HCT116 (cell line): ENCODE results near the gene HIRIP3. TPM values are rescaled to one million over a fixed set of nuclear protein-coding genes. Genes with fewer than 3 reads are reported as not detected.

Experiments used
- ATAC-seq: fragments of 200-7000 bp; cut with Tn5 transposase; 2 replicates; pipeline ENCODE4 v1.9.1; 2020; ENCODE audit warnings: mild to moderate bottlenecking, moderate library complexity
- BruUV-seq: library from RNA; stranded (reverse); fragments of 400-500 nt; replicated peaks from 2 replicates; lab custom pipeline; 2021; lab: Mats Ljungman, UMichigan
- CTCF ChIA-PET: fragments of 300-600 bp; sonication (Branson Sonifier 250); formaldehyde crosslinking; loops from one replicate; lab custom pipeline; 2021; ENCODE audit warnings: antibody characterized with exemption; lab: Charles Lee
- POLR2A ChIA-PET: fragments of 300-600, 350-600 bp; sonication (Branson Sonifier 250); formaldehyde crosslinking; loops from one replicate; lab custom pipeline; 2021; ENCODE audit warnings: antibody characterized with exemption; lab: Charles Lee
- RAD21 ChIA-PET, 2 experiments: fragments of 300-600 bp; sonication (Branson Sonifier 250); formaldehyde crosslinking; loops; one replicate each; lab custom pipeline; 2023; ENCODE audit warnings: low total read pairs in 2 of 2; ENCODE audit not compliant: uncharacterized antibody in 2 of 2, unreplicated experiment in 2 of 2, low non-redundant PET in 1 of 2; lab: Charles Lee
- DNase-seq: peaks from one replicate; pipeline ENCODE4 v3.0.0-alpha.2; 2010; ENCODE audit warnings: low read depth, low spot score
- H2AFZ ChIP-seq: fragments of 200-600 bp; shearing (Covaris generic), sonication (generic); 2 replicates; pipeline ENCODE4 v1.6.1; 2017; ENCODE audit warnings: low read depth, mixed run types, mixed read lengths, antibody characterized with exemption, low read length; ENCODE audit not compliant: poor library complexity, severe bottlenecking
- H3K27ac ChIP-seq: 2 replicates; pipeline ENCODE4 v1.5.1; 2012; ENCODE audit warnings: low read depth, low read length
- H3K27me3 ChIP-seq: fragments of 200-600 bp; sonication (generic); 2 replicates; pipeline ENCODE4 v1.6.1; 2016; ENCODE audit warnings: mixed run types, low read length, mixed read lengths; ENCODE audit not compliant: insufficient read depth
- H3K36me3 ChIP-seq, 2 experiments: fragments of 200-500 bp in 1 of 2; fragments of 200-600 bp in 1 of 2; sonication (Bioruptor generic) in 1 of 2; sonication (generic) in 1 of 2; 2 replicates each; pipeline versions ENCODE4 v1.5.1 to v1.6.1; 2014 to 2016; ENCODE audit warnings: low read length in 2 of 2, inconsistent platforms in 1 of 2, mixed read lengths in 1 of 2, mixed run types in 1 of 2; ENCODE audit not compliant: insufficient read depth in 2 of 2, control insufficient read depth in 1 of 2
- H3K4me1 ChIP-seq, 2 experiments: fragments of 200-600 bp in 1 of 2; sonication (generic) in 1 of 2; 2 replicates each; pipeline versions ENCODE4 v1.5.1 to v1.6.1; 2012 to 2017; ENCODE audit warnings: low read length in 2 of 2, inconsistent platforms in 1 of 2, mild to moderate bottlenecking in 1 of 2, mixed read lengths in 1 of 2, mixed run types in 1 of 2, moderate library complexity in 1 of 2; ENCODE audit not compliant: insufficient read depth in 2 of 2, control insufficient read depth in 1 of 2
- H3K4me2 ChIP-seq: fragments of 200-600 bp; sonication (generic); 2 replicates; pipeline ENCODE4 v1.6.1; 2017; ENCODE audit warnings: mixed run types, low read length, mixed read lengths
- H3K4me3 ChIP-seq, 2 experiments: fragments of 200-600 bp in 1 of 2; sonication (generic) in 1 of 2; replicated peaks in 1 of 2; 2 replicates each; pipeline ENCODE4 v1.5.1; 2011 to 2016; ENCODE audit warnings: low read length in 2 of 2, control low read depth in 1 of 2, low read depth in 1 of 2, mild to moderate bottlenecking in 1 of 2, mixed read lengths in 1 of 2, mixed run types in 1 of 2
- H3K79me2 ChIP-seq: fragments of 200-600 bp; sonication (generic); 2 replicates; pipeline ENCODE4 v1.6.1; 2017; ENCODE audit warnings: mild to moderate bottlenecking, mixed run types, low read length, moderate library complexity, mixed read lengths; ENCODE audit not compliant: insufficient read depth
- H3K9ac ChIP-seq: fragments of 200-600 bp; sonication (generic); 2 replicates; pipeline ENCODE4 v1.6.1; 2016; ENCODE audit warnings: low read length, mixed read lengths
- H3K9me2 ChIP-seq: fragments of 200-600 bp; sonication (generic), shearing (Covaris generic); 2 replicates; pipeline ENCODE4 v1.6.1; 2017; ENCODE audit warnings: mixed run types, mild to moderate bottlenecking, moderate library complexity; ENCODE audit not compliant: insufficient read depth
- H3K9me3 ChIP-seq, 2 experiments: fragments of 200-500 bp in 1 of 2; fragments of 200-600 bp in 1 of 2; sonication (Bioruptor generic) in 1 of 2; sonication (generic) in 1 of 2; 2 replicates each; pipeline ENCODE4 v1.6.1; 2014 to 2017; ENCODE audit warnings: low read length in 2 of 2, mixed read lengths in 2 of 2, inconsistent platforms in 1 of 2, low read depth in 1 of 2, mild to moderate bottlenecking in 1 of 2, mixed run types in 1 of 2, moderate library complexity in 1 of 2; ENCODE audit not compliant: control insufficient read depth in 1 of 2, insufficient read depth in 1 of 2
- H4K20me1 ChIP-seq: fragments of 200-600 bp; sonication (generic), shearing (Covaris generic); 2 replicates; pipeline ENCODE4 v1.6.1; 2017; ENCODE audit warnings: mixed run types, mild to moderate bottlenecking, moderate library complexity; ENCODE audit not compliant: insufficient read depth
- EZH2 ChIP-seq: fragments of 200-600 bp; sonication (generic); IDR thresholded peaks from 2 replicates; pipeline ENCODE4 v1.6.1; 2017; ENCODE audit warnings: antibody characterized with exemption, mixed run types
- SIN3A ChIP-seq: IDR thresholded peaks from 2 replicates; pipeline ENCODE4 v1.6.1; 2012; ENCODE audit warnings: low read depth
- ZFX ChIP-seq: fragments of 450-650 bp; IDR thresholded peaks from 2 replicates; pipeline ENCODE4 v1.6.1; 2017
- intact Hi-C: fragments of 100-400 bp; cut with micrococcal nuclease; formaldehyde crosslinking; loops from 2 replicates; pipeline ENCODE4 v1.10.0; 2022
- total RNA-seq: library from RNA; stranded (reverse); gene quantifications from one replicate; pipeline ENCODE4 v1.2.1, GENCODE V29; 2021; ENCODE audit not compliant: unreplicated experiment
- TF ChIP-seq, protein P1 (sequence below): IDR thresholded peaks from 2 replicates; pipeline ENCODE4 v1.6.1; 2012
- TF ChIP-seq, protein P2 (sequence below): IDR thresholded peaks from 2 replicates; pipeline ENCODE4 v1.6.1; 2012; ENCODE audit warnings: low read depth

HIRIP3 gene
- total RNA-seq, 1 experiment from 2014 or later, result 21.8 TPM

DNA sequence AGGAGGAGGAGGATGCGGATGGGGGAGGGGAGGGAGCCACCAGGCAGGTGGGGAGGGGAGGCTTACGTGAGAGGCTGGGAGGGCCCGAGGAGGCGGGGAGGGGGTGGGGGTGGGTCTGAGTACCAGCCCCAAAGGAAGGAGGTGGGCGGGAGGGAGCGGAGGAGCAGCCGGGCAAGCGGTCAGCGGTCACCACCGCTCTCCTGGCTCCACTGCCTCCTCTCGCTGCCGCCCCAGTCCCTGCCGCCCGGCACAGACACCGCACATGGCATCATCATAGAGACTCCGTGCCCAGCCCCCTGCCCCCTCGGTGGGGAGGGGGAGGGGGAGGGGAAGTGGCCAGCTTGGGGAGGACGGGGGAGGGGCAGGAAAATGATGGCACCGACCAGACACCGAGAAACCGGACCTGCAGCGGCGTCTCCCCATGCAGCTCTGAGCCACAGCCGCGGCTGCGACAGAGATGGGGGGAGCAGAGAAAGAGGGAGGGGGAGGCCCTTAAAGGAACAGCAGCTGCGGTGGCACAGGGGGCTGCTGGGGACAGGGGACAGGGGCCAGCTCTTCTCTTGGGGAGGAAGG, 35.5 kb upstream of the HIRIP3 start, which contains the start of gene TLCD3B:
Gene TLCD3B (minus strand): TSS at position 431 of the 573 bp plus-strand sequence. CDS start 744 bp downstream, outside the sequence.
- RAD21 ChIA-PET, result interaction anchor here in 1 of 2 experiments (0.7 to 2.5 kb wide), 2 partner anchors 147 to 331 kb away, joined by 3 to 8 read pairs; no protein-coding TSS in a partner anchor
- no peak within 1 kb of the TSS for H3K9ac ChIP-seq
- ATAC-seq (no peak), DNase-seq (no peak)
- no peak within 1 kb of the TSS for H3K27ac ChIP-seq
- no peaks in the 10 kb centered on the region for H3K36me3 ChIP-seq
- TF ChIP-seq SIN3A (no peak), ZFX (no peak), EZH2 (no peak)
- TF ChIP-seq, protein P1, sequence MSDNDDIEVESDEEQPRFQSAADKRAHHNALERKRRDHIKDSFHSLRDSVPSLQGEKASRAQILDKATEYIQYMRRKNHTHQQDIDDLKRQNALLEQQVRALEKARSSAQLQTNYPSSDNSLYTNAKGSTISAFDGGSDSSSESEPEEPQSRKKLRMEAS, result no peak
- POLR2A ChIA-PET, result interaction anchor here (0.6 kb wide), 1 partner anchor 204 kb away, joined by 3 read pairs; no protein-coding TSS in a partner anchor
- H3K9me2 ChIP-seq, result no peaks in the 10 kb centered on the region
- BruUV-seq, result no TSS peak
- H2AFZ ChIP-seq, result no peak within 1 kb of the TSS
- no peaks in the 10 kb centered on the region for H4K20me1 ChIP-seq
- no peak within 1 kb of the TSS for H3K4me3 ChIP-seq
- intact Hi-C loops, result no loop called here
- H3K79me2 ChIP-seq, result no peaks in the 10 kb centered on the region
- no peaks in the 10 kb centered on the region for H3K9me3 ChIP-seq
- CTCF ChIA-PET, result interaction anchor here (1.0 to 2.6 kb wide), 4 partner anchors 13 to 331 kb away, joined by 3 to 34 read pairs (median 8); partner anchors contain the start of gene PAGR1
- H3K4me2 ChIP-seq, result no peak within 1 kb of the TSS
- H3K4me1 ChIP-seq, result peaks cover 0 to 5% of the 10 kb centered on the region in 2 experiments; a peak in 2 of 4 replicates
- H3K27me3 ChIP-seq, result no peaks in the 10 kb centered on the region

DNA sequence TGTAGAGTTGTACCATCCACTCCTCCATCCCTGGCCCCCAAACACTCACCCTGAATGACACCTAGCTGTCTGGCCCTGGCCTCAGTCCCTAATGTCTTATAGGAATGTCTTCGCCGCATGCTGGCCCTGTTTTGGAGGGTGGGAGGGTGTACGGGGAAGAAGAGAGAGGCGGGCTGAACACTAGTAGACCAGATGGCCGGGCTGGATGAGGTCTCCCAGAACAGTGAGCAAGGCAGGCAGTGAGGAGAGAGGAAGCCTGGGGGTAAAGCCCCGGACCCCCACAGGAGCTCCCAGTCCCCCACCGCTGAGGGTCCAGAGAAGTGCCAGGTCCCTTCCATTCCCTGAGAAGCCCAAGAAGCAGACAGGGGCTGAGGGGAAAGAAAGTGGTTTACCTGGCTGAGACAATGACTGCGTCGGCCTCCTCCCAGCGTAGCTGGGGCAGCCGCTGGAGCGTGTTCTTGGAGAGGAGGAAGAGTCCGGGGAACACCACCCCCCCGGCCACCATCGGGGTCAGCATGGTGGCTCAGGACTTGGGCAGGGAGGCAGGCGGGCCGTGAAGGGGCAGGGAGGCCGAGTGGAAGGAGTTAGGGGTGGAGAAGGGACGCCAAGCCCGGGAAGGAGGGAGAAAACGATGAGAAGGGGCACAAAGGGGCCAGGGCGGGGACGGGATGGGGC, 34.7 kb upstream of the HIRIP3 start:
- Histone ChIP-seq H3K27me3 (no peaks in the 10 kb centered on the region), H3K27ac (no peak overlapping the region), H3K4me1 (peaks cover 0 to 5% of the 10 kb centered on the region in 2 experiments; a peak in 2 of 4 replicates), H3K9me3 (no peaks in the 10 kb centered on the region)
- TF ChIP-seq, protein P2, sequence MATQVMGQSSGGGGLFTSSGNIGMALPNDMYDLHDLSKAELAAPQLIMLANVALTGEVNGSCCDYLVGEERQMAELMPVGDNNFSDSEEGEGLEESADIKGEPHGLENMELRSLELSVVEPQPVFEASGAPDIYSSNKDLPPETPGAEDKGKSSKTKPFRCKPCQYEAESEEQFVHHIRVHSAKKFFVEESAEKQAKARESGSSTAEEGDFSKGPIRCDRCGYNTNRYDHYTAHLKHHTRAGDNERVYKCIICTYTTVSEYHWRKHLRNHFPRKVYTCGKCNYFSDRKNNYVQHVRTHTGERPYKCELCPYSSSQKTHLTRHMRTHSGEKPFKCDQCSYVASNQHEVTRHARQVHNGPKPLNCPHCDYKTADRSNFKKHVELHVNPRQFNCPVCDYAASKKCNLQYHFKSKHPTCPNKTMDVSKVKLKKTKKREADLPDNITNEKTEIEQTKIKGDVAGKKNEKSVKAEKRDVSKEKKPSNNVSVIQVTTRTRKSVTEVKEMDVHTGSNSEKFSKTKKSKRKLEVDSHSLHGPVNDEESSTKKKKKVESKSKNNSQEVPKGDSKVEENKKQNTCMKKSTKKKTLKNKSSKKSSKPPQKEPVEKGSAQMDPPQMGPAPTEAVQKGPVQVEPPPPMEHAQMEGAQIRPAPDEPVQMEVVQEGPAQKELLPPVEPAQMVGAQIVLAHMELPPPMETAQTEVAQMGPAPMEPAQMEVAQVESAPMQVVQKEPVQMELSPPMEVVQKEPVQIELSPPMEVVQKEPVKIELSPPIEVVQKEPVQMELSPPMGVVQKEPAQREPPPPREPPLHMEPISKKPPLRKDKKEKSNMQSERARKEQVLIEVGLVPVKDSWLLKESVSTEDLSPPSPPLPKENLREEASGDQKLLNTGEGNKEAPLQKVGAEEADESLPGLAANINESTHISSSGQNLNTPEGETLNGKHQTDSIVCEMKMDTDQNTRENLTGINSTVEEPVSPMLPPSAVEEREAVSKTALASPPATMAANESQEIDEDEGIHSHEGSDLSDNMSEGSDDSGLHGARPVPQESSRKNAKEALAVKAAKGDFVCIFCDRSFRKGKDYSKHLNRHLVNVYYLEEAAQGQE, result no peak
- TF ChIP-seq, all 23 proteins: peak for 0
- DNase-seq (no peak), ATAC-seq (no peak)
- CTCF ChIA-PET, result interaction anchor here (2.3 kb wide), 1 partner anchor 222 kb away, joined by 8 read pairs; no protein-coding TSS in a partner anchor
- no peaks in the 10 kb centered on the region for H3K9me2 ChIP-seq
- H4K20me1 ChIP-seq, result no peaks in the 10 kb centered on the region
- H3K9ac ChIP-seq, result no peak overlapping the region
- H3K79me2 ChIP-seq, result no peaks in the 10 kb centered on the region
- POLR2A ChIA-PET, result no interaction called here
- RAD21 ChIA-PET, result no interaction called here
- BruUV-seq, result no TSS peak
- no peak overlapping the region for H3K4me3 ChIP-seq
- H3K36me3 ChIP-seq, result no peaks in the 10 kb centered on the region
- no peak overlapping the region for H2AFZ ChIP-seq
- H3K4me2 ChIP-seq, result no peak overlapping the region
- intact Hi-C loops, result no loop called here
